Measurements from ENCODE around the gene TRIM59.

DNA sequence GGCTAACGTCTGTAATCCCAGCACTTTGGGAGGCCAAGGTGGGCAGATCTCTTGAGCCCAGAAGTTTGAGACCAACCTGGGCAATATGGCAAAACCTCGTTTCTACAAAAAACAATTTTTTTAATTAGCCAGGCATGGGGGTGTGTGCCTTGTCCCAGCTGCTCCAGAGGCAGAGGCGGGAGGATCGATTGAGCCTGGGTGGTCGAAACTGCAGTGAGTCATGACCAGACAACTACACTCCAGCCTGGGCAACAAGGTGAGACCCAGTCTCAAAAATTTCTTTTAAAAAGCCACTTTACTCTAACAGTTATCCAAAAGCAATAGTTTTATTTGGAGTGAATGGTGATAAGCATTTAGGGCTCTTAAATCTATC, 12.5 kb downstream of the TRIM59 start:
- TF ChIP-seq POLR2A (IDR thresholded peaks at IDR 0.05) (no peak), POLR2AphosphoS5 (IDR thresholded peaks at IDR 0.05) (no peak)
- TF ChIP-seq, protein P1, sequence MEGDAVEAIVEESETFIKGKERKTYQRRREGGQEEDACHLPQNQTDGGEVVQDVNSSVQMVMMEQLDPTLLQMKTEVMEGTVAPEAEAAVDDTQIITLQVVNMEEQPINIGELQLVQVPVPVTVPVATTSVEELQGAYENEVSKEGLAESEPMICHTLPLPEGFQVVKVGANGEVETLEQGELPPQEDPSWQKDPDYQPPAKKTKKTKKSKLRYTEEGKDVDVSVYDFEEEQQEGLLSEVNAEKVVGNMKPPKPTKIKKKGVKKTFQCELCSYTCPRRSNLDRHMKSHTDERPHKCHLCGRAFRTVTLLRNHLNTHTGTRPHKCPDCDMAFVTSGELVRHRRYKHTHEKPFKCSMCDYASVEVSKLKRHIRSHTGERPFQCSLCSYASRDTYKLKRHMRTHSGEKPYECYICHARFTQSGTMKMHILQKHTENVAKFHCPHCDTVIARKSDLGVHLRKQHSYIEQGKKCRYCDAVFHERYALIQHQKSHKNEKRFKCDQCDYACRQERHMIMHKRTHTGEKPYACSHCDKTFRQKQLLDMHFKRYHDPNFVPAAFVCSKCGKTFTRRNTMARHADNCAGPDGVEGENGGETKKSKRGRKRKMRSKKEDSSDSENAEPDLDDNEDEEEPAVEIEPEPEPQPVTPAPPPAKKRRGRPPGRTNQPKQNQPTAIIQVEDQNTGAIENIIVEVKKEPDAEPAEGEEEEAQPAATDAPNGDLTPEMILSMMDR (IDR thresholded peaks at IDR 0.05) = no peak

Data from suprapubic skin (tissue), 4 donors.